GM19023 (cell line): ENCODE data around the gene SLC37A3.
"Not testable (repeated sequence)": the region's sequence is repeated elsewhere in the genome, so short reads cannot be mapped to it uniquely, and the experiment has no call there.

Experiments used
- ATAC-seq: cut with Tn5 transposase; IDR thresholded peaks from one replicate; pipeline ENCODE4 v1.9.1; 2021; ENCODE audit warnings: mild to moderate bottlenecking, moderate library complexity; ENCODE audit not compliant: unreplicated experiment

SLC37A3 gene

GRCh38 chr7:140349144-140349771 lies 49.1 kb downstream of the SLC37A3 start:
- no peak for ATAC-seq

- ATAC-seq, result no peak
Observed at GRCh38 chr7:140348161-140348849, 50.0 kb downstream of the SLC37A3 start.

- ATAC-seq, result no peak
Observed at GRCh38 chr7:140347218-140347617, 51.1 kb downstream of the SLC37A3 start.

GRCh38 chr7:140345426-140345825 lies 52.9 kb downstream of the SLC37A3 start:
- no peak for ATAC-seq

GRCh38 chr7:140342727-140343514 lies 55.4 kb downstream of the SLC37A3 start:
- ATAC-seq, result no peak

GRCh38 chr7:140338959-140339358 lies 59.4 kb downstream of the SLC37A3 start:
- ATAC-seq, result not testable (repeated sequence)

- no peak for ATAC-seq
Observed at GRCh38 chr7:140334341-140335057, 63.8 kb downstream of the SLC37A3 start.

GRCh38 chr7:140333686-140334085 lies 64.6 kb downstream of the SLC37A3 start:
- ATAC-seq, result no peak

GRCh38 chr7:140333223-140333622 lies 65.1 kb downstream of the SLC37A3 start:
- ATAC-seq, result no peak

- no peak for ATAC-seq
Observed at GRCh38 chr7:140330595-140330994, 67.7 kb downstream of the SLC37A3 start.

- ATAC-seq, result no peak
Observed at GRCh38 chr7:140330128-140330527, 68.2 kb downstream of the SLC37A3 start.

GRCh38 chr7:140327261-140327661 lies 71.1 kb downstream of the SLC37A3 start:
- ATAC-seq, result no peak

GRCh38 chr7:140326116-140326928 lies 72.0 kb downstream of the SLC37A3 start:
- ATAC-seq, result no peak

GRCh38 chr7:140325600-140325999 lies 72.7 kb downstream of the SLC37A3 start:
- ATAC-seq, result no peak

- no peak for ATAC-seq
Observed at GRCh38 chr7:140324714-140325113, 73.6 kb downstream of the SLC37A3 start.

GRCh38 chr7:140322759-140323158 lies 75.6 kb downstream of the SLC37A3 start:
- ATAC-seq, result no peak

- ATAC-seq, result not testable (repeated sequence)
Observed at GRCh38 chr7:140320078-140320477, 78.3 kb downstream of the SLC37A3 start.

GRCh38 chr7:140317999-140318398 lies 80.3 kb downstream of the SLC37A3 start:
- ATAC-seq, result no peak

GRCh38 chr7:140317597-140317996 lies 80.7 kb downstream of the SLC37A3 start:
- ATAC-seq, result no peak

- ATAC-seq, result no peak
Observed at GRCh38 chr7:140316165-140316661, 82.1 kb downstream of the SLC37A3 start.
